ENCODE measurements around the gene AIMP1.

GRCh38 chr4:106344647-106344970 lies 28.3 kb downstream of the AIMP1 start:
- no peak for TF ChIP-seq CTCF (IDR thresholded peaks at IDR 0.05)
- no peak for TF ChIP-seq ZFX (IDR thresholded peaks at IDR 0.05; ENCODE audit: borderline replicate concordance)

Data from 22Rv1 (cell line).